Activated T-helper 1 cell treated with anti-CD3 and anti-CD28 coated beads, Interleukin-12 subunit alpha, Interleukin-12 subunit beta, Interleukin-2, Interleukin-4 antibody, amounts not matched to agents 30 ng/mL and 10 ng/mL and 1 ng/mL, durations not matched to agents 14 hours and 24 hours and 36 hours (primary cell): ENCODE measurements around the gene C2orf81. TPM values are rescaled to one million over a fixed set of nuclear protein-coding genes. Genes with fewer than 3 reads are reported as not detected.
"Not testable (repeated sequence)": the region's sequence is repeated elsewhere in the genome, so short reads cannot be mapped to it uniquely, and the experiment has no call there.

ENCODE experiments used
- DNase-seq: peaks from one replicate; pipeline ENCODE4 v3.0.0; 2021; ENCODE audit warnings: low spot score
- H3K27ac Mint-ChIP-seq: one replicate; pipeline ENCODE4 v1.8.0; 2021; ENCODE audit warnings: mild to moderate bottlenecking, mixed read lengths
- H3K27me3 Mint-ChIP-seq: one replicate; pipeline ENCODE4 v1.8.0; 2022; ENCODE audit warnings: mild to moderate bottlenecking, moderate library complexity, mixed read lengths; ENCODE audit not compliant: insufficient read depth
- H3K36me3 Mint-ChIP-seq: one replicate; pipeline ENCODE4 v1.8.0; 2021; ENCODE audit warnings: low read depth, mixed read lengths
- H3K4me1 Mint-ChIP-seq: one replicate; pipeline ENCODE4 v1.8.0; 2021; ENCODE audit warnings: low read depth, mixed read lengths
- H3K4me3 Mint-ChIP-seq: one replicate; pipeline ENCODE4 v1.8.0; 2021; ENCODE audit warnings: mild to moderate bottlenecking, moderate library complexity, mixed read lengths
- H3K9me3 Mint-ChIP-seq: one replicate; pipeline ENCODE4 v1.8.0; 2021; ENCODE audit warnings: mixed read lengths
- intact Hi-C: fragments of 100-400 bp; cut with micrococcal nuclease; formaldehyde crosslinking; loops from one replicate; pipeline ENCODE4 v1.15.1; 2024
- total RNA-seq: library from RNA; stranded (reverse); gene quantifications from 2 replicates; pipeline ENCODE4 v1.2.3, GENCODE V29; 2022

Gene C2orf81
- total RNA-seq, 1 donor from 2014 or later = 1.9 TPM

GRCh38 chr2:74424139-74424992 lies 2.9 kb upstream of the C2orf81 start:
- no peak overlapping the region for H3K4me3 Mint-ChIP-seq
- no peaks in the 10 kb centered on the region for H3K27me3 Mint-ChIP-seq
- H3K36me3 Mint-ChIP-seq = peaks cover 25% of the 10 kb centered on the region
- DNase-seq = no peak
- intact Hi-C loops = loop anchor here (10.0 kb wide), 1 partner anchor 230 kb away; the partner anchor contains the start of gene SEMA4F
- H3K27ac Mint-ChIP-seq = no peak overlapping the region
- peaks cover 29% of the 10 kb centered on the region for H3K4me1 Mint-ChIP-seq
- no peaks in the 10 kb centered on the region for H3K9me3 Mint-ChIP-seq

- no peaks in the 10 kb centered on the region for H3K27me3 Mint-ChIP-seq
- intact Hi-C loops = loop anchor here (10.0 kb wide), 1 partner anchor 231 kb away; the partner anchor contains the start of gene SEMA4F
- no peak for DNase-seq
- peaks cover 25% of the 10 kb centered on the region for H3K36me3 Mint-ChIP-seq
- H3K4me1 Mint-ChIP-seq = peaks cover 29% of the 10 kb centered on the region
- H3K4me3 Mint-ChIP-seq = peak overlapping the region; percentile 98
- no peaks in the 10 kb centered on the region for H3K9me3 Mint-ChIP-seq
- H3K27ac Mint-ChIP-seq = peak overlapping the region; percentile 49
Observed at GRCh38 chr2:74423231-74424095, 2.0 kb upstream of the C2orf81 start.

- H3K36me3 Mint-ChIP-seq = peaks cover 16% of the 10 kb centered on the region
- peaks cover 39% of the 10 kb centered on the region for H3K4me1 Mint-ChIP-seq
- DNase-seq, H3K9me3 Mint-ChIP-seq, H3K27me3 Mint-ChIP-seq: not testable (repeated sequence)
- peak overlapping the region; percentile 98 for H3K4me3 Mint-ChIP-seq
- H3K27ac Mint-ChIP-seq = peak overlapping the region; percentile 99
- intact Hi-C loops = loop anchor here (1.0 to 10.0 kb wide), 7 partner anchors 20 to 234 kb away; partner anchors contain the start of genes AUP1, HTRA2, INO80B and SEMA4F
Observed at GRCh38 chr2:74420443-74421103, 846 bp downstream of the C2orf81 start.

DNA sequence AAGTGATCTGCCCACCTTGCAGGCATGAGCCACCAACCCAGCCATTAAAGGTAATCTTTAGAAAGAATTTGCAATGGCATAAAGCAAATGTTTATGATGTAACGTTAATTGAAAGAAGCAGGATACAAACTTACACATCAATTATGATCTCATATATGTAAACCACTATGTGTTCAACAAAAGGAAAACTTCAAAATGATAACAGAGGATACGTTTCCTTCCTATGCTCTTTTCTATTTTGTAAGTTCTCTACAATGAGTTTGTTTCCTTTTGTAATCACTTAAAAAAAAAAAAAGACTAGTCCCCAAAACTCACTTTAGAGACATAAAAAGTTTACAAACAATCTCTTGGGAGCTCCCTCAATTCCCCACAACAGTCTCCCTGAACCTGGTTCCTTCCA lies 1.4 kb downstream of the C2orf81 start:
- peak overlapping the region; percentile 32 for H3K27ac Mint-ChIP-seq
- intact Hi-C loops = loop anchor here (2.0 to 10.0 kb wide), 2 partner anchors 35 to 235 kb away; partner anchors contain the start of genes INO80B and SEMA4F
- H3K9me3 Mint-ChIP-seq = no peaks in the 10 kb centered on the region
- peaks cover 2% of the 10 kb centered on the region for H3K27me3 Mint-ChIP-seq
- peaks cover 11% of the 10 kb centered on the region for H3K36me3 Mint-ChIP-seq
- no peak for DNase-seq
- peaks cover 39% of the 10 kb centered on the region for H3K4me1 Mint-ChIP-seq
- peak overlapping the region; percentile 41 for H3K4me3 Mint-ChIP-seq

DNA sequence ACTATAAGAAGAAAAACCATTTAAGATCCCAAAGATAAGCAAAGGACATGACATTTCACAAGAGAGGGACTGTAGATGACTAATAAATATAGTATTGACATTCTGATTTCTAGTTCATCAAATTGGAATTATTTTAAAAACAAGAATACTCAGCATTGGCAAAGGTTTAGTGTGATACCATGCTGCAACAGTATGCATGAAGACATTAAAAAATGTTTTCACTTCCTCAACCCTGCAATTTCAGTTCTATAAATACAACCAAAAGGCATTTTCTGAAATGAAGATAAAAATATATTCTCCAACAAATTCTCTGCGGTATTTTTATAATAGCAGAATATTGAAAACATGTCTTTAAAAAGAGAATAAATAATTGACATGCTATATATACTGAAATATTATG lies 2.1 kb downstream of the C2orf81 start:
- H3K27me3 Mint-ChIP-seq = peaks cover 2% of the 10 kb centered on the region
- no peak for DNase-seq
- peaks cover 39% of the 10 kb centered on the region for H3K4me1 Mint-ChIP-seq
- H3K27ac Mint-ChIP-seq = no peak overlapping the region
- H3K36me3 Mint-ChIP-seq = peaks cover 8% of the 10 kb centered on the region
- no peaks in the 10 kb centered on the region for H3K9me3 Mint-ChIP-seq
- H3K4me3 Mint-ChIP-seq = no peak overlapping the region
- intact Hi-C loops = no loop called here

DNA sequence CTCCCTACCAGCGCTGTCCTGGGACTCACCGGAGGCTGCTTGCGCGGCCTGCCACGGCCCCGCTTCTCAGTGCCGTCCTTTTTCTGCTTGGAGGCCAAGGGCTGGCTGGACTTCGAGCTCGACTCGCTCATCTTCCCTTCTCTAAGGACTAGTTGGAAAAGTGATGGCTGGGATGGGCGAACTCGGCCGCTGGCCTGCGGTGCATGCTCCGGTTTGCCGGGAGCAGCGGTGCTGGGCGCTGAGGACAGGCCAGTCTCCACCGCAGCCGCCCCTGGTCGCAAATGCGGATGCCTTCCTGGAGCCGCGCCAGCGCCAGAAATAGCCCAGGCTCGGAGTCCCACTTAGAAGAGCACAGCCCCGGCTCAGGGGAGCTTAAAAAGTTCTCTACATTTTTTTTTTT lies 3.1 kb downstream of the C2orf81 start:
- Mint-ChIP-seq H3K36me3 (peaks cover 4% of the 10 kb centered on the region), H3K27me3 (peaks cover 4% of the 10 kb centered on the region), H3K4me3 (no peak overlapping the region), H3K4me1 (peaks cover 42% of the 10 kb centered on the region), H3K9me3 (no peaks in the 10 kb centered on the region), H3K27ac (no peak overlapping the region)
- intact Hi-C loops = no loop called here
- no peak for DNase-seq

DNA sequence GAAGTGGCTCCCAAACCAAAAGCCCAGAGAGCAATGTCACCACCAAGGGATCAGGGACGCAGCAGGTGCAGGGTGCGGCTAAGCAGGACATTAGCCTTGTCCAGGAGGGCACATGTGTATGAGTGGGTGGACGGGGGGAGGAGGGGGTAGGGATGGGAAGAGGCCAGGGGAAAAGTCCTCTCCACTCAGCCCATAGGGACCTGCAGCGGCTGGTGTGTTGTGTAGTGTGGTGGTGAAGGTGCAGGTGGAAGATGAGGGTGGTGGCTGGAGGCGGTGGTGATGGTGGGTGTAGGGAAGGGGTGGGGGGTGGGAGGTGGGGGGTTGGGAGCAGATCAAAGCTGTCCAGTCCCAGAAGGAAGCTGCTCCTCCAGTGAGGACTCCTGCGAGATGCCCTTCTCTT lies 3.7 kb downstream of the C2orf81 start:
- no peak overlapping the region for H3K27ac Mint-ChIP-seq
- peaks cover 39% of the 10 kb centered on the region for H3K4me1 Mint-ChIP-seq
- no peaks in the 10 kb centered on the region for H3K9me3 Mint-ChIP-seq
- no peaks in the 10 kb centered on the region for H3K36me3 Mint-ChIP-seq
- peaks cover 4% of the 10 kb centered on the region for H3K27me3 Mint-ChIP-seq
- intact Hi-C loops = no loop called here
- H3K4me3 Mint-ChIP-seq = no peak overlapping the region
- DNase-seq = no peak

DNA sequence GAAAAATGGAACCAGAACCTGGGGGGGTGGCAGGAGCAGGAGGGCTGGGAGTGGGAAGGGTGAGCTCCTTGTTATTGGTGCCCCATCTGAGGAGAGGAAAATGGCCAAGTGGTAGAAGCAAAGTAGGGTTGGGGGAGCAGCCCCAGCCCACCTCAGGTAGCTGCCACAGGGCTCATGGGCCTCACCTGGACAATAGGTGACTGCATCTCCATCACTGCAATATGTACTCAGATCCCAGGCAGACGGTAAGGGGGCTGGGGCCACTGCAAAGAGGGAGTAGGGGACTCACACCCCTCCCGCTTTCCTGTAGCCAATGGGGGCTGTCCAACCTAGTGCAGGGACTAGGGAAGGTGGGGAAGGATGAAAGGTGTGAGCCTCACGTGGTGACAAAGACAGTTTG lies 4.2 kb downstream of the C2orf81 start:
- intact Hi-C loops = no loop called here
- no peak overlapping the region for H3K27ac Mint-ChIP-seq
- H3K4me3 Mint-ChIP-seq = no peak overlapping the region
- H3K27me3 Mint-ChIP-seq = peaks cover 4% of the 10 kb centered on the region
- DNase-seq = no peak
- H3K36me3 Mint-ChIP-seq = no peaks in the 10 kb centered on the region
- no peaks in the 10 kb centered on the region for H3K9me3 Mint-ChIP-seq
- H3K4me1 Mint-ChIP-seq = peaks cover 37% of the 10 kb centered on the region

GRCh38 chr2:74416778-74417177 lies 4.6 kb downstream of the C2orf81 start:
- no peaks in the 10 kb centered on the region for H3K9me3 Mint-ChIP-seq
- H3K27me3 Mint-ChIP-seq = peaks cover 4% of the 10 kb centered on the region
- no peak for DNase-seq
- H3K4me1 Mint-ChIP-seq = peaks cover 37% of the 10 kb centered on the region
- intact Hi-C loops = no loop called here
- H3K36me3 Mint-ChIP-seq = no peaks in the 10 kb centered on the region
- no peak overlapping the region for H3K4me3 Mint-ChIP-seq
- no peak overlapping the region for H3K27ac Mint-ChIP-seq

GRCh38 chr2:74415762-74416395 lies 5.5 kb downstream of the C2orf81 start:
- Mint-ChIP-seq H3K27ac (no peak overlapping the region), H3K27me3 (peaks cover 4% of the 10 kb centered on the region), H3K9me3 (no peaks in the 10 kb centered on the region), H3K36me3 (no peaks in the 10 kb centered on the region), H3K4me1 (peaks cover 32% of the 10 kb centered on the region), H3K4me3 (peak overlapping the region; percentile 54)
- no peak for DNase-seq
- intact Hi-C loops = no loop called here

DNA sequence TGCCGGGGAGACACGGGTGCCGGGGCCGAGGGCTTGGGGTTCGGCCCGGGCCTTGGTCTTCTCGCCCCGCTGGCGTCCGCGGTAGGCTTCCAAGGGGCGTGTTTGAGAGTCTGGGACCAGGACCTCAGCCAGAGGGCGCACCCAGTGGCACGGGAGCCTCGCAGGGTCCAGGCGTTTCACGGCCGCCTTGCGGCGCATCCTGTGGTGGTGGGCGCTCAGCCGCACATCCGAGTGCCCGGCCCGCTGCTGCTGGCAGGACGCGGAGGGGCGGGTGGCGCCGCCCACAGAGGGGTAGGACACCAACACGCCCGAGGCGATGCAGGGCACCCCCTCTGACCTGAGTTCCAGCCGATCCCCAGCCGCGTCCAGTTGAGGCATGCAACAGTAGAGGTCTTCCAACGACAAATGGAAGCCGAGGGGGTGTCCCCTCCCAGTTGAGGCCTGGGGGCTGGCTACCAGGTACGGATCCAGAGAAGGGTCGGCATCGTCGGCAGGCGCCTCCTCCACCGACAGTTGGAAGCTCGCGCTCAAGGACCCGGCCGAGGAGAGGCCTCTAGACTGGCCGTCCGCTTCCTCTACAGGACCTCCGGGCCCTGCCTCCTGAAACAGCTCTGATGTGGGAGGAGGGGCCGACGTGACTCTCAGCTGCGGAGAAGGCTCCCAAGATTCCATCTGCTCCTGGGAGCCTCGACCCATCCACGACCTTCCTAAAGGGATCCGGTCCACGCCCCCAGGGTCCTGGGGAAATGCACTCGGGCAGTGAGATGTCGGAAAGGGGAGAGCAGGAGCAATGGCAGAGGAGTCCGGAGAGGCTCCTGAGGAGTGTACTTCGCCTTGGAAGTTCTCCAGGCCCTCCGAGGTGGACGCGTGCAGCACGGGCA lies 6.3 kb downstream of the C2orf81 start:
- H3K27ac Mint-ChIP-seq = no peak overlapping the region

More for the DNA sequence above, 6.3 kb downstream of the C2orf81 start:
- Mint-ChIP-seq H3K9me3 (no peaks in the 10 kb centered on the region), H3K27me3 (peaks cover 4% of the 10 kb centered on the region), H3K36me3 (no peaks in the 10 kb centered on the region), H3K4me1 (peaks cover 26% of the 10 kb centered on the region), H3K4me3 (peak overlapping the region; percentile 51)
- intact Hi-C loops = no loop called here
- DNase-seq = no peak
